ENCODE results near the gene PLCXD3.

PLCXD3 gene

GRCh38 chr5:41510176-41510831 lies at the start of gene PLCXD3:
Gene PLCXD3 (minus strand): TSS chr5:41510601. CDS start chr5:41510526, 75 bp downstream.
- peak within 1 kb of the TSS; percentile 75 for H3K4me3 ChIP-seq (ENCODE audit: low read length)
- H3K36me3 ChIP-seq (ENCODE audit: control insufficient read depth, low read depth, low read length) = no peaks in the 10 kb centered on the region
- H3K27me3 ChIP-seq (ENCODE audit: control insufficient read depth, insufficient read depth, low read length) = peaks cover 45% of the 10 kb centered on the region
- H3K4me1 ChIP-seq (ENCODE audit: control insufficient read depth, low read depth, low read length) = no peaks in the 10 kb centered on the region
- H3K27ac ChIP-seq (ENCODE audit: low read length) = no peak within 1 kb of the TSS
- no peak within 1 kb of the TSS for H3K9ac ChIP-seq (ENCODE audit: low read length)
- H3K9me3 ChIP-seq (ENCODE audit: control insufficient read depth, low read depth, low read length) = no peaks in the 10 kb centered on the region

- Histone ChIP-seq H3K9me3 (ENCODE audit: control insufficient read depth, low read depth, low read length) (no peaks in the 10 kb centered on the region), H3K4me3 (ENCODE audit: low read length) (no peak overlapping the region), H3K4me1 (ENCODE audit: control insufficient read depth, low read depth, low read length) (no peaks in the 10 kb centered on the region), H3K27me3 (ENCODE audit: control insufficient read depth, insufficient read depth, low read length) (no peaks in the 10 kb centered on the region), H3K27ac (ENCODE audit: low read length) (no peak overlapping the region), H3K9ac (ENCODE audit: low read length) (no peak overlapping the region), H3K36me3 (ENCODE audit: control insufficient read depth, low read depth, low read length) (no peaks in the 10 kb centered on the region)
These were observed 48.8 kb upstream of the PLCXD3 start for GRCh38 chr5:41559184-41559583.

GRCh38 chr5:41558295-41558694 lies 47.9 kb upstream of the PLCXD3 start:
- Histone ChIP-seq H3K4me1 (ENCODE audit: control insufficient read depth, low read depth, low read length) (no peaks in the 10 kb centered on the region), H3K4me3 (ENCODE audit: low read length) (no peak overlapping the region), H3K27me3 (ENCODE audit: control insufficient read depth, insufficient read depth, low read length) (no peaks in the 10 kb centered on the region), H3K9ac (ENCODE audit: low read length) (no peak overlapping the region), H3K27ac (ENCODE audit: low read length) (no peak overlapping the region), H3K36me3 (ENCODE audit: control insufficient read depth, low read depth, low read length) (no peaks in the 10 kb centered on the region), H3K9me3 (ENCODE audit: control insufficient read depth, low read depth, low read length) (no peaks in the 10 kb centered on the region)

GRCh38 chr5:41547991-41548390 lies 37.6 kb upstream of the PLCXD3 start:
- H3K27me3 ChIP-seq (ENCODE audit: control insufficient read depth, insufficient read depth, low read length) = no peaks in the 10 kb centered on the region
- H3K4me3 ChIP-seq (ENCODE audit: low read length) = no peak overlapping the region

GRCh38 chr5:41542183-41542582 lies 31.8 kb upstream of the PLCXD3 start:
- H3K27me3 ChIP-seq (ENCODE audit: control insufficient read depth, insufficient read depth, low read length) = no peaks in the 10 kb centered on the region
- no peak overlapping the region for H3K27ac ChIP-seq (ENCODE audit: low read length)
- no peaks in the 10 kb centered on the region for H3K9me3 ChIP-seq (ENCODE audit: control insufficient read depth, low read depth, low read length)
- no peaks in the 10 kb centered on the region for H3K4me1 ChIP-seq (ENCODE audit: control insufficient read depth, low read depth, low read length)
- H3K36me3 ChIP-seq (ENCODE audit: control insufficient read depth, low read depth, low read length) = no peaks in the 10 kb centered on the region
- no peak overlapping the region for H3K4me3 ChIP-seq (ENCODE audit: low read length)
- no peak overlapping the region for H3K9ac ChIP-seq (ENCODE audit: low read length)

More at GRCh38 chr5:41547991-41548390, 37.6 kb upstream of the PLCXD3 start:
- Histone ChIP-seq H3K36me3 (ENCODE audit: control insufficient read depth, low read depth, low read length) (no peaks in the 10 kb centered on the region), H3K9me3 (ENCODE audit: control insufficient read depth, low read depth, low read length) (peaks cover 8% of the 10 kb centered on the region), H3K4me1 (ENCODE audit: control insufficient read depth, low read depth, low read length) (no peaks in the 10 kb centered on the region), H3K9ac (ENCODE audit: low read length) (no peak overlapping the region), H3K27ac (ENCODE audit: low read length) (no peak overlapping the region)

GRCh38 chr5:41539454-41539853 lies 29.1 kb upstream of the PLCXD3 start:
- H3K36me3 ChIP-seq (ENCODE audit: control insufficient read depth, low read depth, low read length) = no peaks in the 10 kb centered on the region

GRCh38 chr5:41537581-41537980 lies 27.2 kb upstream of the PLCXD3 start:
- no peak overlapping the region for H3K27ac ChIP-seq (ENCODE audit: low read length)
- no peak overlapping the region for H3K4me3 ChIP-seq (ENCODE audit: low read length)
- no peaks in the 10 kb centered on the region for H3K9me3 ChIP-seq (ENCODE audit: control insufficient read depth, low read depth, low read length)
- no peaks in the 10 kb centered on the region for H3K4me1 ChIP-seq (ENCODE audit: control insufficient read depth, low read depth, low read length)
- no peak overlapping the region for H3K9ac ChIP-seq (ENCODE audit: low read length)
- H3K36me3 ChIP-seq (ENCODE audit: control insufficient read depth, low read depth, low read length) = no peaks in the 10 kb centered on the region
- no peaks in the 10 kb centered on the region for H3K27me3 ChIP-seq (ENCODE audit: control insufficient read depth, insufficient read depth, low read length)

More at GRCh38 chr5:41539454-41539853, 29.1 kb upstream of the PLCXD3 start:
- Histone ChIP-seq H3K27ac (ENCODE audit: low read length) (no peak overlapping the region), H3K27me3 (ENCODE audit: control insufficient read depth, insufficient read depth, low read length) (no peaks in the 10 kb centered on the region), H3K9ac (ENCODE audit: low read length) (no peak overlapping the region), H3K4me1 (ENCODE audit: control insufficient read depth, low read depth, low read length) (no peaks in the 10 kb centered on the region), H3K9me3 (ENCODE audit: control insufficient read depth, low read depth, low read length) (no peaks in the 10 kb centered on the region), H3K4me3 (ENCODE audit: low read length) (no peak overlapping the region)

- H3K4me1 ChIP-seq (ENCODE audit: control insufficient read depth, low read depth, low read length) = no peaks in the 10 kb centered on the region
- H3K9me3 ChIP-seq (ENCODE audit: control insufficient read depth, low read depth, low read length) = no peaks in the 10 kb centered on the region
- no peaks in the 10 kb centered on the region for H3K36me3 ChIP-seq (ENCODE audit: control insufficient read depth, low read depth, low read length)
- H3K4me3 ChIP-seq (ENCODE audit: low read length) = no peak overlapping the region
- no peak overlapping the region for H3K27ac ChIP-seq (ENCODE audit: low read length)
- H3K9ac ChIP-seq (ENCODE audit: low read length) = no peak overlapping the region
- H3K27me3 ChIP-seq (ENCODE audit: control insufficient read depth, insufficient read depth, low read length) = no peaks in the 10 kb centered on the region
These were observed 22.1 kb upstream of the PLCXD3 start for GRCh38 chr5:41532485-41532884.

GRCh38 chr5:41527201-41527779 lies 16.9 kb upstream of the PLCXD3 start:
- no peak overlapping the region for H3K27ac ChIP-seq (ENCODE audit: low read length)
- no peak overlapping the region for H3K4me3 ChIP-seq (ENCODE audit: low read length)
- H3K36me3 ChIP-seq (ENCODE audit: control insufficient read depth, low read depth, low read length) = no peaks in the 10 kb centered on the region
- no peak overlapping the region for H3K9ac ChIP-seq (ENCODE audit: low read length)
- H3K9me3 ChIP-seq (ENCODE audit: control insufficient read depth, low read depth, low read length) = no peaks in the 10 kb centered on the region
- no peaks in the 10 kb centered on the region for H3K27me3 ChIP-seq (ENCODE audit: control insufficient read depth, insufficient read depth, low read length)
- H3K4me1 ChIP-seq (ENCODE audit: control insufficient read depth, low read depth, low read length) = peaks cover 6% of the 10 kb centered on the region

- Histone ChIP-seq H3K4me3 (ENCODE audit: low read length) (no peak overlapping the region), H3K36me3 (ENCODE audit: control insufficient read depth, low read depth, low read length) (no peaks in the 10 kb centered on the region), H3K4me1 (ENCODE audit: control insufficient read depth, low read depth, low read length) (peaks cover 11% of the 10 kb centered on the region), H3K9ac (ENCODE audit: low read length) (no peak overlapping the region), H3K27ac (ENCODE audit: low read length) (no peak overlapping the region), H3K9me3 (ENCODE audit: control insufficient read depth, low read depth, low read length) (no peaks in the 10 kb centered on the region), H3K27me3 (ENCODE audit: control insufficient read depth, insufficient read depth, low read length) (no peaks in the 10 kb centered on the region)
These were observed 16.3 kb upstream of the PLCXD3 start for GRCh38 chr5:41526699-41527098.

- Histone ChIP-seq H3K4me1 (ENCODE audit: control insufficient read depth, low read depth, low read length) (peaks cover 11% of the 10 kb centered on the region), H3K4me3 (ENCODE audit: low read length) (no peak overlapping the region), H3K36me3 (ENCODE audit: control insufficient read depth, low read depth, low read length) (no peaks in the 10 kb centered on the region), H3K9ac (ENCODE audit: low read length) (no peak overlapping the region), H3K27me3 (ENCODE audit: control insufficient read depth, insufficient read depth, low read length) (no peaks in the 10 kb centered on the region), H3K9me3 (ENCODE audit: control insufficient read depth, low read depth, low read length) (no peaks in the 10 kb centered on the region), H3K27ac (ENCODE audit: low read length) (no peak overlapping the region)
These were observed 13.8 kb upstream of the PLCXD3 start for GRCh38 chr5:41524174-41524573.

GRCh38 chr5:41522193-41522786 lies 11.9 kb upstream of the PLCXD3 start:
- H3K4me1 ChIP-seq (ENCODE audit: control insufficient read depth, low read depth, low read length) = peaks cover 11% of the 10 kb centered on the region
- H3K9me3 ChIP-seq (ENCODE audit: control insufficient read depth, low read depth, low read length) = no peaks in the 10 kb centered on the region
- no peak overlapping the region for H3K27ac ChIP-seq (ENCODE audit: low read length)
- H3K36me3 ChIP-seq (ENCODE audit: control insufficient read depth, low read depth, low read length) = no peaks in the 10 kb centered on the region
- no peaks in the 10 kb centered on the region for H3K27me3 ChIP-seq (ENCODE audit: control insufficient read depth, insufficient read depth, low read length)
- no peak overlapping the region for H3K9ac ChIP-seq (ENCODE audit: low read length)
- H3K4me3 ChIP-seq (ENCODE audit: low read length) = no peak overlapping the region

Measured in iPS-18a (cell line).